ENCODE measurements around the gene S1PR1.
A peak's percentile ranks its signal among the peaks of the same experiment; 100 is the strongest.
"Not testable (repeated sequence)": the region's sequence is repeated elsewhere in the genome, so short reads cannot be mapped to it uniquely, and the experiment has no call there.

S1PR1 gene

GRCh38 chr1:101220906-101221305, 15.9 kb upstream of the S1PR1 start:
- DNase-seq: no peak

GRCh38 chr1:101221945-101222429, 14.8 kb upstream of the S1PR1 start:
- no peak for DNase-seq

- no peak for DNase-seq
These were observed 9.0 kb upstream of the S1PR1 start for GRCh38 chr1:101227837-101228236.

- no peak for DNase-seq
These were observed 8.2 kb upstream of the S1PR1 start for GRCh38 chr1:101228424-101229134.

GRCh38 chr1:101232182-101232581, 4.6 kb upstream of the S1PR1 start:
- DNase-seq: not testable (repeated sequence)

DNA sequence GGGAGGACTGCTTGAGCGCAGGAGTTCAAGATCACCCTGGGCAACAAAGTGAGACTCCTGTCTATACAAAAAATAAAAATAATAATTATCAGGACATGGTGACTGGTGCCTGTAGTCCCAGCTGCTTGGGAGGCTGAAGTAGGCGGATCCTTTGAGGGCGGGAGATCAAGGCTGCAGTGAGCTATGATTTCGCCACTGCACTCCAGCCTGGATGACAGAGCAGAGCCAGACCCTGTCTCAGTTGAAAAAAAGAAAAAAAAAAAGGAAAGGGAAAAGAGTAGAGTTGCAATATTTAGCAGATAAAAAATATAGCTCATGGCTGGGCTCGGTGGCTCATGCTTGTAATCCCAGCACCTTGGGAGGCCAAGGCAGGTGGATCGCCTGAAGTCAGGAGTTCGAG, 3.3 kb upstream of the S1PR1 start:
- DNase-seq: no peak

DNA sequence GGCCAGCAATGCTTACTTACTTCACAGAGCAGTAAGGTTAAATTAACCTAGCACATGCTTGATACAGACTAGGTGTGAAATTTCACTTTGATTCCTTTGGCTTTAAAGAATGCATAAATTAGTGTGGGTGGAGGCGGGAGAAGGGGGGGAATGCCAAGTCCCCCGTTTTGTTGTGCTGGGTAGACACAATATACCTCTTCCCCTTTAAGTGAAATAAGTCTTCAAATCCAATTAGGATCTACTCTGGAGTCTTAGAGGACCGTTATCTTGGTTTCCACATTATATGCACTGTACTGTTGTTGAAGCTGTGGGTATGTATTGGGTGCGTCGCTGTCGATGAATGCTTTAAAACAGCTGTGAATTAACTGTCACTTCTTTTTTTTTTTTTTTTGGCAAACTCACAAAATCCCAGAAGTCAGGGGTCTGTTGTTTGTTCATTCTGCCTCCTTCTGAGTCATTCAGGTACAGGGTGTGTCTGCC, 1.6 kb upstream of the S1PR1 start:
- peak in 2 of 5 experiments; percentile 46 to 93 for DNase-seq

- DNase-seq: peak in 4 of 5 experiments; percentile 27 to 72 (median 44)
These were observed 913 bp upstream of the S1PR1 start for GRCh38 chr1:101235696-101236515.

DNA sequence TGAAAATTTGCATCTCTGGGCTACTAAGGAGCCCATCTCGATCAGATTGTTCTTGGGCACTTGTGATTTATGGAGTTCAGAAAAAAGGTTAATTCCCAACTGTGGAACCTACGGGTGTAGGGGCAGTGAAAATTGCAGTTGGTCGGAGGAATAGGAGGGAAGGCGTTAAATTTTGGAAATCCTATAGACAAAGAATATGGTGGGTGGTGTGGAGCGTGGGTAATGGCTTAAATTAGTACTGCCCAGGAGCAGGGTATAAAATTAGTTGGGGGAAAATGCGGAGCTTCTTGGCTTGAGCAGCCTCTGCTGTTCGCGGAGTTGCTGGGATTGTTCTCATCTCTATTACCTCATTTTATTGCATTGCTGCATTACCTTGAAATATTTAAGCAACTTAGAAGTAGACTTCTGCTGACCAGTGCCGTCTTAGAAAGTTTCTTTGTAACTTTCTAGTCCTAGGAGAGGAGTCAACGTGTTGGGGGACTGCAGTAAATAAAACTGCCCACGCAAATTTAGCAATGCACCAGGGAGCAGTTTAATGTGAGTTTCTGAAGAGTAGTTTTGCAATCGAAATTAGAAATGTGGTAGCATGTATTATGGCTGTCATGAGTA, 514 bp downstream of the S1PR1 start:
- DNase-seq: peak in 2 of 5 experiments; percentile 22 to 56

- peak in 4 of 5 experiments; percentile 21 to 85 (median 37) for DNase-seq
These were observed 1.3 kb downstream of the S1PR1 start for GRCh38 chr1:101238031-101238628.

DNA sequence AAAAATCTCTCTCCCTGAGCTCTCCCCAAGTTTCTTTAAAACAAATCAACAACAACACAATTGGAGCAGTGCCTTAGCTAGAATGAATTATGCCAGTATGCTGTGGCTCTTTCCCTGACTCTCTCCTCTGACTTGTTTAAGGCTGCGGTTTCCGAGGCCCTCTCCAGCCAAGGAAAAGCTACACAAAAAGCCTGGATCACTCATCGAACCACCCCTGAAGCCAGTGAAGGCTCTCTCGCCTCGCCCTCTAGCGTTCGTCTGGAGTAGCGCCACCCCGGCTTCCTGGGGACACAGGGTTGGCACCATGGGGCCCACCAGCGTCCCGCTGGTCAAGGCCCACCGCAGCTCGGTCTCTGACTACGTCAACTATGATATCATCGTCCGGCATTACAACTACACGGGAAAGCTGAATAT, 1.9 kb downstream of the S1PR1 start:
- peak; percentile 65 to 88 (median 75) for DNase-seq

- DNase-seq: peak in 4 of 5 experiments; percentile 33 to 89 (median 57)
These were observed 2.5 kb downstream of the S1PR1 start for GRCh38 chr1:101239095-101240040.

- no peak for DNase-seq
These were observed 3.2 kb downstream of the S1PR1 start for GRCh38 chr1:101240041-101240430.

DNA sequence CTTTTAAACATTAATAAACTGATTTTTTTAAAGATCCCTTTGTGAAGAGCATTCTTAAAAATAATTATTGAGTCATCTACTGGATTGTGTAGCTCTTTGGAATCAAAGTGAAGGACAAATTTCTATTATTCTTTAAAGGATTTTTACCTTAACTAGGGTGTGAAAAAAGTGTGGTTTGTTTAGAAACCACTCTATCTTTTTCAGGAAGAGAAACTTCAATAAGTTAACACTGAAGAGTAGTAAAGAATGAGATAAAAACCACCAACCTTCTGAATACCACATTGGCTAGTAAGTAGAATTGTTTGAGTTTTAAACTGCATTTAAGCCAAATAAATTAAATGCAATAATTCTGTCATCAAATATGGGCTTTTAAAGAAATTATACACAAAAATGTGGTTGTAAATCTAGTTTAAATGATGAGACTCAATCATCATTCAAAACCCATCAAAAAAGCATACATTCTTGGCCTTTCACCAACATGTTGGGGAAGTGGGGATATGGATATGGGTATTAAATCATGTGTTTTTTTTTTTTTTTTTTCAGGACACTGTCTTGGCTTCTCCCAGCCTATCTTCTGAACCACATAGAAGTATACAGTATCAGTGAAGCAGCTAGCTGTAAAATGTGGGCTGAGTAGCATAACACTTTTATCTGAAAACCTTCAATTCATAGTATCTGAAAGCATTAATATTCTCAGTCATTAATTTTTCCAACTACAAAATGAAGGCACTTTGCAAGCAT, 4.8 kb downstream of the S1PR1 start:
- peak in 1 of 5 experiments; percentile 52 for DNase-seq

- no peak for DNase-seq
These were observed 5.7 kb downstream of the S1PR1 start for GRCh38 chr1:101242324-101243050.

- no peak for DNase-seq
These were observed 6.9 kb downstream of the S1PR1 start for GRCh38 chr1:101243751-101244150.

DNA sequence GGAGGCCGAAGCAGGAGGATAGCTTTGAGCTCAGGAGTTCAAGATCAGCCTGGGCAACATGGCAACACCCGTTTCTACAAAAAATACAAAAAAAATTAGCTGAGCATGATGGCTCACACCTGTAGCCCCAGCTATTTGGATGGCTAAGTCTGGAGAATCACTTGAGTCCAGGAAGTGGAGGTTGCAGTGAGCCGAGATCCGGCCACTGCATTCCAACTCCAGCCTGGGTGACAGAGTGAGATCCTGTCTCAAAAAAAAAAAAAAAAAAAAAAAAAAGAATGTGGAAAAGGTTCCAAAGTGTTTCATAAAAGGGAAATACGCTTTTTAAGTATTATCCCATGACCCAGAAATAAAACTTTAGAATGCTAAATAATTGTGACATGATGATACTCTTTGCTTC, 8.0 kb downstream of the S1PR1 start:
- DNase-seq: no peak

GRCh38 chr1:101245246-101245927, 8.6 kb downstream of the S1PR1 start:
- no peak for DNase-seq

Measured in T-helper 2 cell (primary cell).